HG03103 (cell line): ENCODE results near the gene COL8A1.
"Not testable (repeated sequence)": the region's sequence is repeated elsewhere in the genome, so short reads cannot be mapped to it uniquely, and the experiment has no call there.

ENCODE experiments used
- ATAC-seq: cut with Tn5 transposase; IDR thresholded peaks from one replicate; pipeline ENCODE4 v1.9.1; 2021; ENCODE audit warnings: low read depth; ENCODE audit not compliant: unreplicated experiment

Gene COL8A1

DNA sequence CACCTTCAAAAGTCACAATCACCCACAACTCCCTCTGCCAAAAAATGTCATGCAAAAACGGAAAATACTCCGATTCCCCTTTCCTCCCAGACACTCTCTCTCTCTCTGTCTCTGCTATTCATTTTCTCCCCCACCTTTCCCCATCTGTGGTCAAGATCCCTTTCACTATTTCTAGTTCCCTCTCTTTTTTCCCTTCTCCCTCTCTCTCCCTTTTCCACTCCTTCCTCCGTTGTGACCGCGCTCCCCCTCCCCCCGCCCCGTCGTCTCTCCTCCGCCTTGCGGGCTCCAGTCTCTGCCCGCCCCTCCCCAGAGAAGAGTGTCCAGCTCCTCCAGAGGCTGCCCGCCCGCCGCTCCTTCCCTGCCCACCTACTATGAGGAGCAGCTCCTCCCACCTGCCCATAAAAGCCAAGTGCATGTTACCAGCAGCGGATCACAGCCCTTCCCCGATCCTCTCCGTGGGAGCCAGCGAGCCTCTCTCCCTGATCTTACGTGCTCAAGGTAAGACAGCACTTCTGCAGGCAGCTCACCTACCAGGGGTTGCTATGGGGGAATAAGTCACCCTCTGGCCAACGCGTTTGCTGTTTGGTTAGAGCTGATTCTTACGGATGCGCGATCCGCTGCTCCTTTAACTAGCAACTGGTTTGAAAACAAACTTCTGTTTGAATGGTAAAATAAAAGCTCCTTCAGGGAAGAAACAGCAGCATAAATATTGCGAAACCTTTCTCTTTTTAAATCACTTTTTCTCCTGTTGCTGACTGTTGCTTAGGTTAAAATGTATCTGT, at the start of gene COL8A1:
COL8A1 (plus strand) TSS at position 428 of the 782 bp plus-strand sequence. CDS start 152,089 bp downstream, outside the sequence.
- ATAC-seq = no peak

DNA sequence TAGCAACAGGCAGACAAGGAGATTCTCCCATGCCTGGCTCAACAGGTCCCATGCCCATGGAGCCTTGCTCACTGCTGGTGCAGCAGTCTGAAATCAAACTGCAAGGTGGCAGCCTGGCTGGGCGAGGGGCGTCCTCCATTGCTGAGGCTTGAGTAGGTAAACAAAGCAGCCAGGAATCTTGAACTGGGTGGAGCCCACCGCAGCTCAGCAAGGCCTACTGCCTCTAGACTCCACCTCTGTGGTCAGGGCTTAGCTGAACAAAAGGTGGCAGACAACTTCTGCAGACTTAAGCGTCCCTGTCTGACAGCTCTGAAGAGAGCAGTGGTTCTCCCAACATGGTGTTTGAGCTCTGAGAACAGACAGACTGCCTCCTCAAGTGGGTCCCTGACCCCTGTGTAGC, 49.2 kb upstream of the COL8A1 start:
- ATAC-seq = not testable (repeated sequence)

DNA sequence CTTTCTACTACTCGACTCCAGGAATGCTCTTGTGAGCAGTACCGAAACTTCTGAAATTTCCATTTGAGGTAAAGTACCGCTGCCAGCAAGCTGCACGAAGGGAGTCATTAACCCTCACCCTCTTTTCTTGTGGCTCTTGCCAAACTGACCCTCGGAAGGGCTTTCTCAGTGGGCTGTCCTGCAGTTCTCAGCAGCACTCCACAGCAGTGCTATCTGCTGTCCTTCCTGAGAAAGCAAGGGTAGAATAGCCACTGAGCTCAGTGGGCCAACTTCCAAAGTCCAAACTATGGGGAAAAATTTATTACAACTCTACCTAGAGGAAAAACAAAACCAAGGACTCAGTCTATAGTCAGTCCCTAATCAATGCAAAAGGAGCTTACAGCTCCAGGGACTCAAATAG, 38.5 kb upstream of the COL8A1 start:
- no peak for ATAC-seq

DNA sequence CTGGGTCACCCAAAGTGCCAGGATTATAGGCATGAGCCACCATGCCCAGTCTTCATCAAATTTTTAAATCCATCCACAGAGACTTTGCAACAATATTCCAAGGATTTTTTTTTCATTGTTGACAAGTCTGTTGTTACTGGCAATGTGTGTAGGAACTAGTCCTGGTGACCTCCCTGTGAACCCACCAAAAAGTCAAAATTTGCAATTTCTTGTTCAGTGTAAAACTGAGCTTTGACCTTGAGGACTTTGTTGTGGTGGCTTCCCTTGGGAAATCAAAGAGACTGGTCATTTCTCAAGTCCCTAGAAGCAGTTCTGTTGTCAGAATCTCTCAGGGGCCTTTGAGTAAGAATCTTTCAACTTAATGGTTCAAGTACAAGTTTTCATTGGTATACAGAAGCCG, 36.9 kb upstream of the COL8A1 start:
- no peak for ATAC-seq

DNA sequence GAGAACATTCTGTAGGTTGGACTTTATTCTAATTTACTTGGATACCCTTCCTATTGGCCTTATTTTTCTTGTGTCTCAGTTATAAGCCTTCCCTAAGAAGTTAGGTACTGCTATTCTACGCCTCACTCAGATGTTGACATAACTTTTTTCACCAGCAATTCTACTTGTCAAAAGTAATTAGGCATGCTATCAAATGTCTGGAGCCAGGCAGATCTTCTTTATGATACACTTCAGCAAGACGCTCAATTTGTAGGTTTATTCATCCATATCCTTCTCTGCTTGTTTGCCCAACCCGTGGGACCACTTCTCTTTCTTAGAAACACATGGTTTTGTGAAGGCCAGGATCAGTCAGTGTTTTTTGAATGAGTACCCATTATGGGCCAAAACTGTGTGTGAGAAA, 36.2 kb upstream of the COL8A1 start:
- no peak for ATAC-seq

DNA sequence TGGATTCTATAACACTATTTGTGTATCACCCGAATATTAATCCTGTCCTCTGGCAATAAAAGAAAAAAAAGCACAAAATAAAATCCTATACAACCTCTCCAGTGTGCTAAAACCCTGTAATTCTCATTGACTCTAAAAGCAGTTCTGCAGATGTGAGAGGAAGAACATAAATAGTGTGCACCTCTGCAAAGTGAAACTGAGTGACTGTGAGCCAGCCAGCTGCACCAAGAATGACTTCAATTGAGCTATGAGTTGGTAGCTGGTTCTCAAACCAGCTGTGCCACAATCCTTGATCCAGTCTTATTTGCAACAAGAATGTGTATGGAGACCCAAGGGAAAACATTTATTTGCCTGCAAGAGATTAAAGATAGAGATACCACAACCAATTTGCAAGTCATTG, 31.2 kb upstream of the COL8A1 start:
- no peak for ATAC-seq

DNA sequence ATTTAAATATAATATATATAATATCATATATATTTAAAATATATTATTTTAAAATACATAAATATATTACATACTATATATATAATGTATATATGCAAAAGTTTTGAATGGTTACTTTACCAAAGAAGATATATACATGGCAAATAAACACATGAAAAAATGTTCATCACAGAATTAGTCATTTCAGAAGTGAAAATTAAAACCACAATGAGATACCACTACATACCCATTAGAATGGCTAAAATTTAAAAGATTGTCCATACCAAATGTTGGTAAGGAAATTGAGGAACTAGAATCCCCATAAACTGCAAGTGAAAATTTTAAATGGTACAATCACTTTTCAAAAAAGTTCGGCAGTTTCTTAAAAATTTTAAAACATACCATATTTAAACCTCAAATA, 23.6 kb upstream of the COL8A1 start:
- no peak for ATAC-seq

DNA sequence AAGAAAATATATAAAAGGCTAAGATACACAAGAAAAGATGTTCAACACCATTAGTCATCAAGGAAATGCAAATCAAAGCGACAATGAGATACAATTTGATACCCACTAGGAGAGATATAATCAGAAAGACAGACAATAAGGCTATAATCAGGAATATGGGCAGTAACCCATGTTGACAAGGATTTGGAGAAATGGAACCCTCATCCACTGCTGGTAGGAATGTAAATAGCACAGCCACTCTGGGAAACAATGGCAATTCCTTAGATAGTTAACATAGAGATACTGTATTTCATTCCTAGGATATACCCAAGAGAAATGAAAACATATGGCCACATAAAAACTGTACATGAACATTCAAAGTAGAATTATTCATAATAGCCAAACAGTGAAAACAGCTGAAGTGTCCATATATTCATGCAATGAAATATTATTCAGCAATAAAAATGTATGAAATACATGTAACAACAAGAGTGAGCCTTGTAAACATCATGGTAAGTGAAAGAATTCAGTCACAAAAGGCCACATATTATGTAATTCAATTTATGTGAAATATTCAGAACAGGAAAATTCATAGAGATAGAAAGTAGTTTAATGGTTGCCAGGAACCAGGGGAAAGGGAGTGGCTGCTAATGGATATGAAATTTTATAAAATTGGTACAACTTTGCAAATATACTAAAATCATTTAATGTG, 18.2 kb upstream of the COL8A1 start:
- no peak for ATAC-seq

DNA sequence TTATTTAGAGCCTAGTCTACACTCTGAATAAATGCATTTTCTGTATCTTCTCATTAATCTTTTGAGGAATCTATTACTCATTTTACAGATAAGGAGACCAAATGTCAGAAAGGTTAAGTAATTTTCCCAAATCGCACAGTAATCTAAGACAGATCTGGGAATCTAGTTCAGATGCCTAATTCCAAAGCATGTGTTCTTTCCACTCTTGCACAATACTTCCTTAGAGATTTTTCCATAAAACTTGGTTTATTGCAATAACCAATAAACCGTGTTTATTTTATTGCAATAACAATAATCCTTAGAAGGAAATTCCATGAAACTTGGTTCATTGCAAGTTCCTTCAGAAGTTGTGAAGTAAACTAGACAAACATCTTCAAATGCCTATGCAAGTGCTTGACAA, 17.4 kb upstream of the COL8A1 start:
- no peak for ATAC-seq

DNA sequence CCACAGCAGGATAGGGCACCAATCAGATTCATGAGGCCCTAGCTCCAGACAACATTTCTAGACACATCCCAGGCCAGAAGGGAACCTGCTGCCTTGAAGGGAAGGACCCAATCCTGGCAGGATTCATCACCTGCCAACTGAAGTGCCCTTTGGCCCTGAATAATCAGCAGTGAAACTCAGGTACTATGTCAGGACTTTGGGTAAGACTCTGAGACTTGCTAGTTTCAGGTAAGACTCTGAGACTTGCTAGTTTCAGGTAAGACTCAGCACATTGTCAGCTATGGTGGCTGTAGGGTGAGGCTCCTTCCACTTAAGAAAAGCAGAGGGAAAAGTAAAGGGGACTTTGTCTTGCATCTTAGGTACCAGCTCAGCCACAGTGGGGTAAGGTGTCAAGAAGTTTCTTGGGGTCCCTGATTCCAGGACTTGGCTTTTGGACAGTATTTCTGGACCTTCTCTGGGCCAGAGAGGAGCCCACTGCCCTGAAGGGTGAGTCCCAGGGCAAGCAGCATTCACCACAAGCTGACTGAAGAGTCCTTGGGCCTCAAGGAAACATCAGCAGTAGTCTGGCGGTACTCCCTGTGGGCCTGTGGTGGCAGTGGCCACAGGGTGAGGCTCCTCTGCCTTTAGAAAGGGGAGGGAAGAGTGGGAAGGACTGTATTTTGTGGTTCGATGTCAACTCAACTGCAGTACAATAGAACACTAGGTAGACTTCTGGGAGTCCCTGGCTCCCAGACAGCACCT, 13.7 kb upstream of the COL8A1 start:
- no peak for ATAC-seq

DNA sequence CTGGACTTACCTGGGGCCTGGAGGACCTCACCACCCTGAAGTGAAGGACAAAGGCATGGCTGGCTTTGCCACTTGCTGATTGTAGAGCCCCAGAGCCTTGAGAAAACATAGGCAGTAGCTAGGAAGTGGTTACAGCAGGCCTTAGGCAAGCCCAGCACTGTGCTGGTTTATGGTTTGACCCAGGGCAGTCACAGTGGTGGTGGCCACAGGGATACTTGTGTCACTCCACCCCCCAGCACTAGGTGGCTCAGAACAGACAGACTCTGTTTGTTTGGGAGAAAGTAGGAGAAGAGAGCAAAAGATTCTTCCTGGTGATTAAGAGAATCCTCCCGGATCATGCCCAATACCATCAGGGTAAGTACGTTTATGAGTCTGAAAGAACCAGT, 13.2 kb upstream of the COL8A1 start:
- ATAC-seq = no peak

DNA sequence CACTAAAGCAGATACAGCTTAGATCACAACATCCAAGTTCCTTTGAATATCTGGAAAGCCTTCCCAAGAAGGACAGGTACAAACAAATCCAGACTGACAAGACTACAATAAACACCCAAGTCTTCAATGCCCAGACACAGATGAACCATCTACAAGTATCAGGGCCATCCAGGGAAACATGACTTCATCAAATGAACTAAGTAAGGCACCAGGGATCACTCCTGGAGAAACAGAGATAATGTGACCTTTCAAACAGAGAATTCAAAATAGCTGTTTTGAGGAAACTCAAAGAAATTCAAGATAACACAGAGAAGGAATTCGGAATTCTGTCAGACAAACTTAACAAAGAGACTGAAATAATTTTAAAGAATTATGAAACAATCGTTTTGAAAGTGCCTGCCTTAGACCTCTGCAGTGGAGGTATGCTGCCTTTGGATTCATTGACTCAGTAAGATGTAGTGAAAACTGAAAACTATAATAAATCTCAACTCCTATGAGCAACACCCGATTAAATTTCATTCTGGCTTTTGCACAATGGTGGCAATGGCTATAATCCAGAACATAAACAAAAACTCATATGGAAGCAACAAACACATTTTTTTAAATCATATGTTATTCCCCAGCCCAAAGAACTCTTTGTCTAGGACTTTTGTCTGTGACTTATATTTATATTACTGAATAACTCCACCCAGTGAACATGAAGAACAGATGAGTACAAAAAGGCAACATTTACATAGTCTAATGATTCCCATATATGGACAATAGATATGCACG, 12.6 kb upstream of the COL8A1 start:
- ATAC-seq = no peak

DNA sequence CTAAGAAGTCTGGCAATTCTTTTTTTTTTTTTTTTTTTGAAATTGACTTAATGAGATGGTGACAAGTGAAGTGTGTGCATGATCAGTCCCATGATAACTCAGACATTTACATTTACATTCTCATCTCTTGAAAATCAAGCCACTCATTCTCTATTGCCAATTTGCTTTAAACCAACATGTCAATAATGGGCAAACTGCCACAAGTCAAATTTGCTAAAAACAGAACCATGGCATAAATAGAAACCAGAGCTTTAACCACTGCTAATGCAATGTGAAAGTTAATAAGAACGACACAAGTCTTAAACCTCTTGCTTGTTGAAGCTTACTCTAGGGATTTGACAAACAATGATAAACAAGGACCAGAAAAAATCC, 12.0 kb upstream of the COL8A1 start:
- no peak for ATAC-seq

DNA sequence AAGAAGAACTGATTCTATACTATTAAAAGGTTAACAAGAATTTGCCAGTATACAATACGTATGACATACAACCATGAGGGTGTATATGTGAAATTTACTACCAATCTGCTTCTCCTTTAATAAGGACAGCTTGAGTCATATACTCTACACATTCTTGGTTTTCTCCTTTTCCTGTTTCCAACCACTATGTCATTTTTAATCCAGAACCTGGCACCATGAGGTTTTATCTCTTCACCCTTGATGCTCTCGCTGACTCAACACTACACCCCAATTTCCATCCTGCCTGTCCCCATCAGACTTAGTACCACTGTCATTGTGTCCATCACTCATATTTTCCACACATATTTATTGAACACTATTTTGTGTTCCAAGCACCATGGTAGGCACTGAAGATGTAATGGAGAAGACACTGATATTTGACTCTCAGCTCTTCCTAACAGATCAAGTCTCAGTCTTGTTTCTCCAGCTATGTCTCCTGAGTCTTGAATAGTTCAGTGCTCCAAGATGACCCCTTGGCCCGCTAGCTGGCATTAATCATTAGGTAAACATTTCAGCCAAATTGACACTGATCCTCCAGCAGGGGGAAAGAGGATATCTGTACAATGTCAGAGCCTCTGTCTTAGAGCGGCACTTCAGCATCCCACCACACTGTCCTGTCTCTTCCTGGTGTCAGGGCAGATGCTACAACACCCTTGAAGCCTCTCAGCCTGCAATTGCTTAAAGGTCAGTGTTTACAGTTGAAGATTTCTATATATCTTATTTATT, 11.2 kb upstream of the COL8A1 start:
- no peak for ATAC-seq

DNA sequence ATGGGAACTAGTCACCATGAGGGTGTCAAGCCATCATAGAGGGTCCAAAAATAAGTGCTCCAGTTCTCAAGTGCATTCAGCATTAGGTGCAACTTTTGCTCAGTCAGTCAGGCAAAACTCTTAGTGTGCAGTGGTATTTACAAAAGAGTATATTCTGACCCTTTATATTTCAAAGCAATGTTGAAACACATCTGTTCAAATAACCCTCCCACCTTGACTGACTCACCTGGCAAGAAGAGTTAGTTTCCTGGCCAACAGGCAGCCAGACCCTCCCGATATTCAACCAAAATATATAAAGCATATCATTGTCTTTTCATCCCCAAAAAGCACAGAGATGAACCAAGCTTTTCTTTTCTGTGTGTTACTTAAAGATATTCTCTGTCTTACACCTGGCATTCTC, 7.6 kb upstream of the COL8A1 start:
- no peak for ATAC-seq

DNA sequence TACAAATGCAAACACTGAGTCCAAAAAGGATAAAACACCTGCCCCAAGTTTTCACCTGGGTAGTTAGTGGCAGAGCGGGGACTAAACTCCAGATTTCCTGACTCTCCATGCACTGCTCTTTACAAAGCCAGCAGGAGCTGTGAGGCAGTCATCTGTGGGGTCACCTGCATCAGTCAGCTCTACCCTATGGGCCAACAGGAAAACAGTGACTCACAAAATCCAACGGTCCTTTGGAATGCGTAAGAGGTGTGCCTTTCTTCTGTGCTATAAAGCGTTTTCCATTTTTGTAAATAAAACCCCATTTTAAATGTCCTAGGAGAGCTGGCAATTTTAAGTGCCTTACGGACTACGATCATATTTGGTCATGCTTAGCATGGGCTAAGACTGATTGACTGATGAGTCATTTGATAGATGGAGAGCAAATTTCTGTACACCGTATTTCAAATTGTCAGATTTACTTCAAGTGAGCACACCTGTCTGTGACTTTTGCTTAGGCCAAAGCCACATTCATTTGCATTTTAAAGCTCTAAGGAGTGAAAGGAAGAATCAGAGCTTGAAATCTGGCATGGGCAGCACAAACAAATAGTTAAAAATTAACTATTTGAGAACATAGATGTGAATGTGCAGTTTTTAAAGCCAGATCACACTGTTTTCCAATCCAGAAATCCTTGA, 4.4 kb upstream of the COL8A1 start:
- ATAC-seq = no peak

DNA sequence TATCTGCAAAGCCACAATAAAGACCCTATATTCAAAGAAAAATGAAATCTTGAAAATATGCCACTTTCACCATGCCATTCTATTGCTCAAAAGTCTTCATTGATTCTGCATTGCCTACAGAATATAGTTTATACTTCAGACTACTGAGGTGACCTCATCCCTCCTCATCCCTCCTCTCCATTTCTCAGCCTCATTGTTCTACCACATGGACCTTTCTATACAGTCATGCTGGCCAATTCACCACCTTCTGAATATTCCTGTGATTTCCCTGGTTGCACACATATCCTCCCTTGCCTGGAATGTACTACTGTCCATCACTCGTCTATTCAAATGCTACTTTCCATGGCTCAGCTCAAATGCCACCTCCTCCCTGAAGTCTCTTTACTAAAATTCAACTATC, 3.5 kb upstream of the COL8A1 start:
- no peak for ATAC-seq

DNA sequence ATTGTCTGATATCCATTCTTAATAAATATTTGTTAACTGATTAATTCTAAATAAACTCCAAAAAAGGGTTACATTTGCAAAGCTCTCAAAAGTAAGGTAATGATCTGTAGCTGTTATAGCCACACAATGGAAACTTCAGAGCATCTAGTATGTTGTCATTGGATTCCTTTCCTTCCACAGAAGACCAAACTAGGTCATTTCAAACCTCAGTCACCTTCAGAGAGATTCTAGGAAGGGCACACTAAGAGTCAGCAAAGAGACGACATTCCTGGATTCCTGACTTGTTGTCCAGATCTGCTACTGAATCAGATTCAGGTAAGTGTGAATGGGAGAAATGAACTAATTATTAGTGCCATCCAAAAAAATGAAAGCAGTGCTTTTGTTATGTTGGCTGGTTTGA, 3.0 kb upstream of the COL8A1 start:
- no peak for ATAC-seq

DNA sequence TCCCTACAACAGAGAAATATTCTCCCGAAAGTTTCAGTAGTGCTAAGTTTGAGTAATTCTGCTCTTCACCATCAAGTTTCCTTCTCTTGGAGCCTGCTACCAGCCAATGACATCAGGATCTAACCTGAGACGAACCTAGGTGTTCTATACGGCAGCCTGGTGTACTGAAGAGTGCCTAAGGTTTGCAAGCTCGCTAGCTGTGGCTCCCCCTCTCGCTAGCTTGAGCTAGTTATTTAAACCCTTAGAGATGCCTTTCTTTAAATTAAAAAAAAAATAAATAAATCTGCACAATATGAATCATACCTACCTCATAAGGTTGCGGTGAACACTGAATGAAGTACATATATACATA, 1.4 kb upstream of the COL8A1 start:
- no peak for ATAC-seq
